Upper lobe of left lung (tissue), 6 donors: ENCODE results near the gene SERPINB11. TPM values are rescaled to one million over a fixed set of nuclear protein-coding genes. Genes with fewer than 3 reads are reported as not detected.

Experiments
- ATAC-seq, 2 donors: fragments of 200-7000 bp; cut with Tn5 transposase; one replicate each; pipeline ENCODE4 v1.9.1; 2022; ENCODE audit warnings: mild to moderate bottlenecking in 2 of 2, moderate library complexity in 2 of 2; ENCODE audit not compliant: low FRiP score in 2 of 2
- DNase-seq, 2 donors: peaks; one replicate each; pipeline ENCODE4 v3.0.0-alpha.2; 2019 to 2020
- H3K27ac ChIP-seq, 4 donors: fragments of 200-600 bp; sonication (generic); one replicate each; pipeline ENCODE4 v1.5.1; 2016 to 2019
- H3K27me3 ChIP-seq, 4 donors: fragments of 200-600 bp; sonication (generic); one replicate each; pipeline ENCODE4 v1.5.1; 2017 to 2019
- H3K36me3 ChIP-seq, 4 donors: fragments of 200-600 bp; sonication (generic); one replicate each; pipeline ENCODE4 v1.5.1; 2016 to 2019
- H3K4me1 ChIP-seq, 4 donors: fragments of 200-600 bp; sonication (generic); one replicate each; pipeline ENCODE4 v1.5.1; 2018 to 2019
- H3K4me3 ChIP-seq, 4 donors: fragments of 200-600 bp; sonication (generic); one replicate each; pipeline ENCODE4 v1.5.1; 2017 to 2019; ENCODE audit warnings: mild to moderate bottlenecking in 2 of 4, moderate library complexity in 1 of 4
- H3K9me3 ChIP-seq, 4 donors: fragments of 200-600 bp; sonication (generic); one replicate each; pipeline ENCODE4 v1.5.1; 2018 to 2019
- CTCF ChIP-seq, 6 experiments: fragments of 450-650 bp in 4 of 6; fragments of 200-600 bp in 2 of 6; sonication (generic) in 2 of 6; IDR thresholded peaks; one replicate each; pipeline ENCODE4 v1.5.1; 2016 to 2019; ENCODE audit warnings: antibody characterized with exemption in 6 of 6
- EP300 ChIP-seq, 4 donors: sonication (generic); formaldehyde crosslinking; IDR thresholded peaks; one replicate each; pipeline ENCODE4 v1.5.1; 2017; ENCODE audit warnings: antibody characterized with exemption in 4 of 4, control low read depth in 2 of 4
- POLR2A ChIP-seq, 4 donors: fragments of 450-650 bp; IDR thresholded peaks; one replicate each; pipeline ENCODE4 v1.5.1; 2016 to 2017; ENCODE audit warnings: antibody characterized with exemption in 4 of 4, mild to moderate bottlenecking in 2 of 4
- POLR2AphosphoS5 ChIP-seq, 2 donors: sonication (generic); formaldehyde crosslinking; IDR thresholded peaks; one replicate each; pipeline ENCODE4 v1.5.1; 2017; ENCODE audit warnings: antibody characterized with exemption in 2 of 2
- WGBS, 2 donors: methylation state at CpG; one replicate each; pipeline ENCODE4 v1.1.5; 2017 to 2018; 5-methylcytosine and 5-hydroxymethylcytosine counted together
- total RNA-seq, 6 donors: library from RNA; depleted of rRNA in 4 of 6; stranded (reverse); fragments of >200 nt in 4 of 6; gene quantifications; one replicate each; pipeline versions ENCODE4 v1.1.0 to v1.2.1, GENCODE V29; 2016 to 2021
- donor health status: DM: no; HTN: no; CAD: no; lungs with moderate emphysema.
- donor health status: DM: no; HTN: yes; CAD: no; lungs with severe emphysema.

SERPINB11 gene
- total RNA-seq, 6 donors from 2014 or later, result 0.46 to 12.8 TPM; not detected in 4

DNA sequence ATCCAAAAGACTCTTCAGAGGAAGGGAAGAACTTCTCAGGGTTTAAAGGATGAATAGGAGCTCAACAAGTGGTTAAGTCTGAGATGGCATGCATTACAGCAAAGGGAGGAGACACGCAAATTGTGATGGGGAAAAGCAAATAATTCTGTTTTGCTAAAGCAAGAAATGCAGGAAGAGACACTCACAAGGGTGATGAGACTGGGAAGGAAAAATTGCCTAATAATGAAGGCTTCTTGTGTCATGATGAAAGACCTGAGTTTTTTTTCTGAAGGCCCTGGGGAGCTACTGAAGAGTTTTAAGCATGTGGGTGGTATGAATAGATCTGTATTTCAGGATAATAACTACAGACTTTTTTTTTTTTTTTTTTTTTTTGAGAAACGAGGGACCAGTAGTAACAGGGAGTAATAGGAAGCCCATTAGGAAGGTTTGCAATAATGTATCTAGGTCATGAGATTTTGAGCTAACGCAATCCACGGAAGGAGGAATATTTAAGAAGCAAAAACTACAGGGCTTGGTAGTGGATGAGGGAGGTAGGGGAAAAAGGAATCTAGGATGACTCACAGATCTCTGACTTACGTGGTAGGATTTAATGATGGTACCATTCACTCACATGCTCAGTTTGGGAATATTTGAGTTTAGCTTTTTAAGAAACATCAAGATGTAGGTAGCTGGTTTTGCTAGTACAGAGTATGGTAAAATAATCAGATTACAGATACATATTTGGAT lies 25.1 kb upstream of the SERPINB11 start:
- TF ChIP-seq CTCF (IDR thresholded peaks at IDR 0.05) (no peak), EP300 (IDR thresholded peaks at IDR 0.05) (no peak), POLR2A (IDR thresholded peaks at IDR 0.05) (no peak), POLR2AphosphoS5 (IDR thresholded peaks at IDR 0.05) (no peak)
- Histone ChIP-seq H3K4me3 (no peak overlapping the region), H3K4me1 (no peaks in the 10 kb centered on the region), H3K9me3 (no peaks in the 10 kb centered on the region), H3K27ac (no peak overlapping the region), H3K27me3 (no peaks in the 10 kb centered on the region), H3K36me3 (no peaks in the 10 kb centered on the region)
- WGBS, 2 donors, result 53% methylated on average over 5 of the region's 5 CpGs
- DNase-seq (no peak), ATAC-seq (peak in 1 of 2 donors; percentile 52)

DNA sequence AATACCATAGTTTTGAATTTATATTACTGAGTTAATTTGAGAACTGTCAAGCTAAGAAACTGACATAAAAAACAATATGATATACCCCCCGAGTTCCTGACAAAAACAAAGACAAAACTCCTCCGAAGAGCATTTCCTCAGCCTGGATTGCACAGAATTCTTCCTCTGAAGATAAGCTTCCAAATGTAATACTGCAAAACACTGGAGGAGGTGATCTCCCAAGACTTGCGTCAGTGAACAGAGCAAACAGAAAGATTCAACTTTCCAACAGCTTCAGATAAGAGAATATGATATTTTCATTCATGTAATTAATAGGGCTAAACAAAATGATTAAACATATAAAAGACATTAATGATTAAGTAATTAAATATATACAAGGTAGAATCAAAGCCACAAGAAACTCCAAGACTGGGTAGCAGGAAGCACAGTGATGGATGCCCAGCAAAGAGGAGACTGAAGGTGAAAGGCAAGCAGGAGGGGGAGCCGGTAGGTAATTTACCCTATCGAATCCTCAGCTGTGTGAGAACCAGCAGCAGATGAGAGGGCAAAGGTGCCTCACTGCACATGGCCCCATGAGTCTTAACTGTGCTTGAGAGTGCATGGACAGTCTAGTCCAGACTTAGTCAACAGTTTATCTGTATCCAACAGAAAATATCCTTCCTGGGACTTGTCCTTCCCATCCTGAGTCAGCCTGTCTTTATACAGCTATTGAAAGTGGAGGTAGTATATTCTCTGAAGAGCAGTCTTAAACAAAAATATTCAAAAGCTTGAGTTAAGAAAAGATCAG lies 22.7 kb upstream of the SERPINB11 start:
- TF ChIP-seq EP300 (IDR thresholded peaks at IDR 0.05) (no peak), POLR2A (IDR thresholded peaks at IDR 0.05) (no peak), CTCF (IDR thresholded peaks at IDR 0.05) (no peak), POLR2AphosphoS5 (IDR thresholded peaks at IDR 0.05) (no peak)
- no peaks in the 10 kb centered on the region for H3K9me3 ChIP-seq
- H3K27me3 ChIP-seq, result no peaks in the 10 kb centered on the region
- no peak overlapping the region for H3K27ac ChIP-seq
- no peak overlapping the region for H3K4me3 ChIP-seq
- no peaks in the 10 kb centered on the region for H3K36me3 ChIP-seq
- DNase-seq, result no peak
- WGBS, 2 donors, result 73 to 77% methylated on average over 5 of the region's 5 CpGs
- ATAC-seq, result no peak
- H3K4me1 ChIP-seq, result no peaks in the 10 kb centered on the region

DNA sequence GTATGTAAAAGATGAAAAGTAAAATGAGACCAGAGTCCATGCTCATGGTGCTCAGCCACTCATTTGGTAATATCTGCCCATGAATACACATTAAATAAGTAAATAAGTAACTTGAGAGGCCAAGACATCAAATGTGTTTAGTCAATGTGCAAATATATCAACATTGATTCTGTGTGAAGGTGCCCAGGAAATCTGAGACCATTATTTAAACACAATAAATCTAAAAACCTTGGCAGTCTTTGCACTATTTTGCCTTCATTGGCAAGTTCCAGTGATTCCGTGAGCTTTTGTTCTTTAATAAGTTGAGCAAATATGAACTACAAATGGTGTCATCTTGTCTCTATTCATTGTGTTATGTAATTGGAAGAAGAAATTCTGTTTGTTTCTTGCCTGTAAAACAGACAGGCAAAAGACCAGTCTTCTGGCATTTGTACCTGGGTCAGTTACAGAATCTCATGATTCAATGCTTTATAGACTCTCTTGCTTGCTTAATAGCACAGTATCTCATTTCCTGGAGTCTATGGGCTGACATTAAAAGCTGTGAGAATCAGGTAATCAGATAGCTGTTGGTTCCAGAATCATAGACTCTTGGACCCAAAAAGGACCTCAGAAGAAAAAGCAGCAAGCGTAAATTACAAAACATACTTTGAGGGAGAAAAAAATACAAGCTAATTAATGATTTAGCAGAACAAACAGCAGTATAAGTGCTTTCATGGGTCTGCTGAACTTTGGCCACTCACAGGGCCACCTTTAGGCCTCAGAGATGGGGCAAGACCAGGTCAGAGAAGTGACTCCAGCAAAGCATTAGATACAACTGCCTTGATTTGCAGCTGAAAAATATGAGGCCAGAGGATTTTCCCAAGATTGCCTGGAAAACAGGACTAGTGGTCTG lies 21.1 kb upstream of the SERPINB11 start:
- no peaks in the 10 kb centered on the region for H3K4me1 ChIP-seq
- DNase-seq, result no peak
- H3K36me3 ChIP-seq, result no peaks in the 10 kb centered on the region
- no peak for ATAC-seq
- H3K27ac ChIP-seq, result no peak overlapping the region
- 89 to 93% methylated on average over 2 of the region's 2 CpGs for WGBS, 2 donors
- TF ChIP-seq POLR2AphosphoS5 (IDR thresholded peaks at IDR 0.05) (no peak), EP300 (IDR thresholded peaks at IDR 0.05) (no peak), POLR2A (IDR thresholded peaks at IDR 0.05) (no peak), CTCF (IDR thresholded peaks at IDR 0.05) (no peak)
- H3K9me3 ChIP-seq, result no peaks in the 10 kb centered on the region
- H3K4me3 ChIP-seq, result no peak overlapping the region
- H3K27me3 ChIP-seq, result no peaks in the 10 kb centered on the region

GRCh38 chr18:63683152-63683551 lies 19.6 kb upstream of the SERPINB11 start:
- H3K27me3 ChIP-seq, result no peaks in the 10 kb centered on the region
- H3K4me3 ChIP-seq, result no peak overlapping the region
- peak; percentile 26 to 92 for ATAC-seq
- no peak overlapping the region for H3K27ac ChIP-seq
- no peaks in the 10 kb centered on the region for H3K4me1 ChIP-seq
- WGBS, 2 donors, result 38 to 39% methylated on average over 2 of the region's 2 CpGs
- no peaks in the 10 kb centered on the region for H3K9me3 ChIP-seq
- no peaks in the 10 kb centered on the region for H3K36me3 ChIP-seq
- TF ChIP-seq CTCF (IDR thresholded peaks at IDR 0.05), result no peak
- DNase-seq, result peak in 1 of 2 donors; percentile 36
